ENCODE results near the gene DLL4. TPM values are rescaled to one million over a fixed set of nuclear protein-coding genes. Genes with fewer than 3 reads are reported as not detected.
"Not testable (repeated sequence)": the region's sequence is repeated elsewhere in the genome, so short reads cannot be mapped to it uniquely, and the experiment has no call there.

The DLL4 gene
- total RNA-seq, 2 experiments from 2014 or later, result 0.15 to 0.19 TPM

- peak overlapping the region; percentile 86 for H3K4me2 ChIP-seq (ENCODE audit: low read length)
- intact Hi-C loops (cut with micrococcal nuclease; ENCODE audit: unreplicated experiment), result loop anchor here (1.0 to 5.0 kb wide), 3 partner anchors 47 to 379 kb away; partner anchors contain the start of genes NUSAP1 and OIP5
- peak overlapping the region; percentile 28 for H3K27ac ChIP-seq (ENCODE audit: low read depth, low read length, poor library complexity, severe bottlenecking)
- no peaks in the 10 kb centered on the region for H3K9me3 ChIP-seq (ENCODE audit: low read length)
- peaks cover 26% of the 10 kb centered on the region for H3K4me1 ChIP-seq (ENCODE audit: insufficient read depth, low read length, poor library complexity, severe bottlenecking)
- BruUV-seq (replicated peaks), result TSS peak; percentile 77
- CTCF ChIA-PET (ENCODE audit: unreplicated experiment), result interaction anchor here (0.5 to 1.2 kb wide), 2 partner anchors 10 to 28 kb away, joined by 3 read pairs; no protein-coding TSS in a partner anchor
- H2AFZ ChIP-seq (ENCODE audit: low read length), result peak overlapping the region; percentile 32; the same call in 1 of the 2 replicates
- H3K79me2 ChIP-seq (ENCODE audit: insufficient read depth, low read depth, low read length), result peaks cover 6% of the 10 kb centered on the region; the same call in 1 of the 2 replicates
- no peaks in the 10 kb centered on the region for H4K20me1 ChIP-seq (ENCODE audit: insufficient read depth, low read length)
- POLR2A ChIA-PET, result interaction anchor here (0.6 to 3.9 kb wide), 12 partner anchors 10 to 232 kb away, joined by 3 to 36 read pairs (median 4); no protein-coding TSS in a partner anchor
- H3K36me3 ChIP-seq (ENCODE audit: insufficient read depth, low read length), result peaks cover 20% of the 10 kb centered on the region
- no peak for DNase-seq (ENCODE audit: low spot score)
- peak overlapping the region; percentile 83 for H3K4me3 ChIP-seq (ENCODE audit: low read depth, low read length, poor library complexity, severe bottlenecking)
- TF ChIP-seq CTCF (conservative IDR thresholded peaks at IDR 0.05; ENCODE audit: low read length) (no peak), EZH2phosphoT487 (IDR thresholded peaks at IDR 0.05; ENCODE audit: borderline replicate concordance, low read depth, low read length) (no peak)
- H3K9me2 ChIP-seq (ENCODE audit: insufficient read depth, low read length), result no peaks in the 10 kb centered on the region
Observed at GRCh38 chr15:40953713-40954074, 24.6 kb downstream of the DLL4 start.

- Histone ChIP-seq H3K4me3 (ENCODE audit: low read depth, low read length, poor library complexity, severe bottlenecking) (peak overlapping the region; percentile 83), H3K4me2 (ENCODE audit: low read length) (peak overlapping the region; percentile 86), H3K27ac (ENCODE audit: low read depth, low read length, poor library complexity, severe bottlenecking) (peak overlapping the region; percentile 28), H3K36me3 (ENCODE audit: insufficient read depth, low read length) (peaks cover 20% of the 10 kb centered on the region), H2AFZ (ENCODE audit: low read length) (peak overlapping the region; percentile 32; the same call in 1 of the 2 replicates), H3K4me1 (ENCODE audit: insufficient read depth, low read length, poor library complexity, severe bottlenecking) (peaks cover 26% of the 10 kb centered on the region)
- ChIA-PET POLR2A (interaction anchor here (0.5 to 3.9 kb wide), 11 partner anchors 9 to 449 kb away, joined by 3 to 25 read pairs (median 3); no protein-coding TSS in a partner anchor), CTCF (ENCODE audit: unreplicated experiment) (interaction anchor here (1.2 kb wide), 1 partner anchor 27 kb away, joined by 3 read pairs; no protein-coding TSS in a partner anchor)
- BruUV-seq (replicated peaks); H3K9me2 ChIP-seq (ENCODE audit: insufficient read depth, low read length); H4K20me1 ChIP-seq (ENCODE audit: insufficient read depth, low read length); H3K9me3 ChIP-seq (ENCODE audit: low read length); H3K79me2 ChIP-seq (ENCODE audit: insufficient read depth, low read depth, low read length): not testable (repeated sequence)
- intact Hi-C loops (cut with micrococcal nuclease; ENCODE audit: unreplicated experiment), result loop anchor here (5.0 kb wide), 2 partner anchors 97 to 378 kb away; partner anchors contain the start of genes NUSAP1 and OIP5
- DNase-seq (ENCODE audit: low spot score), result peak; percentile 47
Observed at GRCh38 chr15:40954158-40954848, 25.2 kb downstream of the DLL4 start.

GRCh38 chr15:40955141-40955903 lies 26.2 kb downstream of the DLL4 start:
- Histone ChIP-seq H3K9me3 (ENCODE audit: low read length) (no peaks in the 10 kb centered on the region), H3K27ac (ENCODE audit: low read depth, low read length, poor library complexity, severe bottlenecking) (no peak overlapping the region), H3K9me2 (ENCODE audit: insufficient read depth, low read length) (no peaks in the 10 kb centered on the region), H3K4me1 (ENCODE audit: insufficient read depth, low read length, poor library complexity, severe bottlenecking) (peaks cover 26% of the 10 kb centered on the region), H3K4me2 (ENCODE audit: low read length) (no peak overlapping the region), H2AFZ (ENCODE audit: low read length) (no peak overlapping the region), H3K79me2 (ENCODE audit: insufficient read depth, low read depth, low read length) (peaks cover 6% of the 10 kb centered on the region; the same call in 1 of the 2 replicates), H3K4me3 (ENCODE audit: low read depth, low read length, poor library complexity, severe bottlenecking) (no peak overlapping the region), H4K20me1 (ENCODE audit: insufficient read depth, low read length) (no peaks in the 10 kb centered on the region), H3K36me3 (ENCODE audit: insufficient read depth, low read length) (peaks cover 20% of the 10 kb centered on the region)
- CTCF ChIA-PET (ENCODE audit: unreplicated experiment), result no interaction called here
- intact Hi-C loops (cut with micrococcal nuclease; ENCODE audit: unreplicated experiment), result no loop called here
- peak; percentile 25 for DNase-seq (ENCODE audit: low spot score)
- no TSS peak for BruUV-seq (replicated peaks)
- TF ChIP-seq EZH2phosphoT487 (IDR thresholded peaks at IDR 0.05; ENCODE audit: borderline replicate concordance, low read depth, low read length) (no peak), CTCF (conservative IDR thresholded peaks at IDR 0.05; ENCODE audit: low read length) (no peak)
- POLR2A ChIA-PET, result interaction anchor here (0.9 to 3.9 kb wide), 3 partner anchors 8 to 227 kb away, joined by 3 to 25 read pairs (median 9); no protein-coding TSS in a partner anchor
